GM19025 (cell line): Measurements from ENCODE around the gene PCDHGA5.
"Not testable (repeated sequence)": the region's sequence is repeated elsewhere in the genome, so short reads cannot be mapped to it uniquely, and the experiment has no call there.

ENCODE experiments used
- ATAC-seq: cut with Tn5 transposase; IDR thresholded peaks from one replicate; pipeline ENCODE4 v1.9.1; 2021; ENCODE audit warnings: mild to moderate bottlenecking, low read depth, moderate library complexity; ENCODE audit not compliant: unreplicated experiment

PCDHGA5 gene

GRCh38 chr5:141349917-141350619 lies 13.9 kb upstream of the PCDHGA5 start, which contains the start of gene PCDHGB1:
Gene PCDHGB1 (plus strand): TSS chr5:141350099. CDS start chr5:141350261, 162 bp downstream.
- ATAC-seq = no peak

GRCh38 chr5:141351591-141351990 lies 12.4 kb upstream of the PCDHGA5 start:
- no peak for ATAC-seq

GRCh38 chr5:141354900-141355469 lies 9.0 kb upstream of the PCDHGA5 start, which contains the start of gene PCDHGA4:
Gene PCDHGA4 (plus strand): TSS chr5:141355021. CDS start chr5:141355108, 87 bp downstream.
- ATAC-seq = no peak

- ATAC-seq = no peak
Observed at GRCh38 chr5:141355641-141356040, 8.3 kb upstream of the PCDHGA5 start.

- no peak for ATAC-seq
Observed at GRCh38 chr5:141356133-141356532, 7.8 kb upstream of the PCDHGA5 start.

- no peak for ATAC-seq
Observed at GRCh38 chr5:141356950-141357349, 7.0 kb upstream of the PCDHGA5 start.

- ATAC-seq = no peak
Observed at GRCh38 chr5:141359790-141360426, 4.1 kb upstream of the PCDHGA5 start, which contains the start of gene PCDHGB2. Gene PCDHGB2 (plus strand): TSS chr5:141359994. CDS start chr5:141360136, 142 bp downstream.

- ATAC-seq = no peak
Observed at GRCh38 chr5:141360685-141361084, 3.3 kb upstream of the PCDHGA5 start.

GRCh38 chr5:141362719-141363118 lies 1.2 kb upstream of the PCDHGA5 start:
- no peak for ATAC-seq

GRCh38 chr5:141366016-141366896 lies 2.3 kb downstream of the PCDHGA5 start:
- ATAC-seq = no peak

- no peak for ATAC-seq
Observed at GRCh38 chr5:141369994-141370848, 6.3 kb downstream of the PCDHGA5 start, which contains the start of gene PCDHGB3. Gene PCDHGB3 (plus strand): TSS chr5:141370242. CDS start chr5:141370395, 153 bp downstream.

GRCh38 chr5:141371572-141372475 lies 7.9 kb downstream of the PCDHGA5 start:
- ATAC-seq = no peak

GRCh38 chr5:141373673-141374317 lies 9.8 kb downstream of the PCDHGA5 start, which contains the start of gene PCDHGA6:
Gene PCDHGA6 (plus strand): TSS chr5:141373891. CDS start chr5:141374084, 193 bp downstream.
- ATAC-seq = no peak

- ATAC-seq = no peak
Observed at GRCh38 chr5:141374627-141375026, 10.7 kb downstream of the PCDHGA5 start.

GRCh38 chr5:141375444-141376155 lies 11.6 kb downstream of the PCDHGA5 start:
- not testable (repeated sequence) for ATAC-seq

GRCh38 chr5:141382469-141383294 lies 18.7 kb downstream of the PCDHGA5 start, which contains the start of gene PCDHGA7:
Gene PCDHGA7 (plus strand): TSS chr5:141382742. CDS start chr5:141382900, 158 bp downstream.
- no peak for ATAC-seq
